Measurements from ENCODE around the gene MYOT.

The MYOT gene

GRCh38 chr5:137867664-137868063 is at the start of gene MYOT:
TSS of gene MYOT (plus strand) at chr5:137867860. CDS start at chr5:137870652, 2,792 bp downstream.
- no peaks in the 10 kb centered on the region for H3K9me3 ChIP-seq (ENCODE audit: low read length)
- no peaks in the 10 kb centered on the region for H3K4me1 ChIP-seq (ENCODE audit: insufficient read depth, low read length)
- H3K4me3 ChIP-seq (ENCODE audit: low read length), result no peak within 1 kb of the TSS
- H3K27me3 ChIP-seq (ENCODE audit: insufficient read depth, low read length), result peaks cover 25% of the 10 kb centered on the region
- H2AFZ ChIP-seq (ENCODE audit: low read depth, low read length), result no peak within 1 kb of the TSS
- H3K36me3 ChIP-seq (ENCODE audit: insufficient read depth, low read length), result no peaks in the 10 kb centered on the region

- Histone ChIP-seq H3K36me3 (ENCODE audit: insufficient read depth, low read length) (no peaks in the 10 kb centered on the region), H3K4me3 (ENCODE audit: low read length) (no peak overlapping the region), H3K4me1 (ENCODE audit: insufficient read depth, low read length) (peaks cover 5% of the 10 kb centered on the region), H3K9me3 (ENCODE audit: low read length) (no peaks in the 10 kb centered on the region), H2AFZ (ENCODE audit: low read depth, low read length) (no peak overlapping the region), H3K27me3 (ENCODE audit: insufficient read depth, low read length) (peaks cover 5% of the 10 kb centered on the region)
Measured at GRCh38 chr5:137819766-137820165, 47.9 kb upstream of the MYOT start.

- H3K9me3 ChIP-seq (ENCODE audit: low read length), result no peaks in the 10 kb centered on the region
- no peak overlapping the region for H2AFZ ChIP-seq (ENCODE audit: low read depth, low read length)
- no peak overlapping the region for H3K4me3 ChIP-seq (ENCODE audit: low read length)
- H3K36me3 ChIP-seq (ENCODE audit: insufficient read depth, low read length), result no peaks in the 10 kb centered on the region
- H3K27me3 ChIP-seq (ENCODE audit: insufficient read depth, low read length), result peaks cover 3% of the 10 kb centered on the region
- H3K4me1 ChIP-seq (ENCODE audit: insufficient read depth, low read length), result peaks cover 5% of the 10 kb centered on the region
Measured at GRCh38 chr5:137822158-137822764, 45.4 kb upstream of the MYOT start.

GRCh38 chr5:137822984-137823383 is 44.7 kb upstream of the MYOT start:
- no peaks in the 10 kb centered on the region for H3K9me3 ChIP-seq (ENCODE audit: low read length)
- no peak overlapping the region for H2AFZ ChIP-seq (ENCODE audit: low read depth, low read length)
- peaks cover 5% of the 10 kb centered on the region for H3K4me1 ChIP-seq (ENCODE audit: insufficient read depth, low read length)
- no peak overlapping the region for H3K4me3 ChIP-seq (ENCODE audit: low read length)
- H3K36me3 ChIP-seq (ENCODE audit: insufficient read depth, low read length), result no peaks in the 10 kb centered on the region
- peaks cover 3% of the 10 kb centered on the region for H3K27me3 ChIP-seq (ENCODE audit: insufficient read depth, low read length)

- Histone ChIP-seq H3K4me3 (ENCODE audit: low read length) (no peak overlapping the region), H3K9me3 (ENCODE audit: low read length) (no peaks in the 10 kb centered on the region), H2AFZ (ENCODE audit: low read depth, low read length) (no peak overlapping the region), H3K36me3 (ENCODE audit: insufficient read depth, low read length) (no peaks in the 10 kb centered on the region), H3K4me1 (ENCODE audit: insufficient read depth, low read length) (no peaks in the 10 kb centered on the region), H3K27me3 (ENCODE audit: insufficient read depth, low read length) (no peaks in the 10 kb centered on the region)
Measured at GRCh38 chr5:137825165-137825564, 42.5 kb upstream of the MYOT start.

- Histone ChIP-seq H3K36me3 (ENCODE audit: insufficient read depth, low read length) (no peaks in the 10 kb centered on the region), H3K4me3 (ENCODE audit: low read length) (no peak overlapping the region), H3K4me1 (ENCODE audit: insufficient read depth, low read length) (no peaks in the 10 kb centered on the region), H2AFZ (ENCODE audit: low read depth, low read length) (no peak overlapping the region), H3K27me3 (ENCODE audit: insufficient read depth, low read length) (peaks cover 2% of the 10 kb centered on the region), H3K9me3 (ENCODE audit: low read length) (no peaks in the 10 kb centered on the region)
Measured at GRCh38 chr5:137826067-137826466, 41.6 kb upstream of the MYOT start.

- H3K27me3 ChIP-seq (ENCODE audit: insufficient read depth, low read length), result peaks cover 2% of the 10 kb centered on the region
- H3K9me3 ChIP-seq (ENCODE audit: low read length), result no peaks in the 10 kb centered on the region
- no peak overlapping the region for H2AFZ ChIP-seq (ENCODE audit: low read depth, low read length)
- no peaks in the 10 kb centered on the region for H3K4me1 ChIP-seq (ENCODE audit: insufficient read depth, low read length)
- H3K36me3 ChIP-seq (ENCODE audit: insufficient read depth, low read length), result no peaks in the 10 kb centered on the region
- no peak overlapping the region for H3K4me3 ChIP-seq (ENCODE audit: low read length)
Measured at GRCh38 chr5:137828180-137828579, 39.5 kb upstream of the MYOT start.

GRCh38 chr5:137828664-137829063 is 39.0 kb upstream of the MYOT start:
- H3K4me3 ChIP-seq (ENCODE audit: low read length), result no peak overlapping the region
- no peak overlapping the region for H2AFZ ChIP-seq (ENCODE audit: low read depth, low read length)
- peaks cover 2% of the 10 kb centered on the region for H3K27me3 ChIP-seq (ENCODE audit: insufficient read depth, low read length)
- H3K9me3 ChIP-seq (ENCODE audit: low read length), result no peaks in the 10 kb centered on the region
- no peaks in the 10 kb centered on the region for H3K36me3 ChIP-seq (ENCODE audit: insufficient read depth, low read length)
- peaks cover 2% of the 10 kb centered on the region for H3K4me1 ChIP-seq (ENCODE audit: insufficient read depth, low read length)

- no peaks in the 10 kb centered on the region for H3K36me3 ChIP-seq (ENCODE audit: insufficient read depth, low read length)
Measured at GRCh38 chr5:137831105-137831504, 36.6 kb upstream of the MYOT start.

GRCh38 chr5:137831526-137831925 is 36.1 kb upstream of the MYOT start:
- H3K4me3 ChIP-seq (ENCODE audit: low read length), result no peak overlapping the region
- peaks cover 5% of the 10 kb centered on the region for H3K27me3 ChIP-seq (ENCODE audit: insufficient read depth, low read length)
- no peaks in the 10 kb centered on the region for H3K36me3 ChIP-seq (ENCODE audit: insufficient read depth, low read length)
- H3K4me1 ChIP-seq (ENCODE audit: insufficient read depth, low read length), result peaks cover 15% of the 10 kb centered on the region
- H3K9me3 ChIP-seq (ENCODE audit: low read length), result no peaks in the 10 kb centered on the region
- H2AFZ ChIP-seq (ENCODE audit: low read depth, low read length), result no peak overlapping the region

More at GRCh38 chr5:137831105-137831504, 36.6 kb upstream of the MYOT start:
- H3K4me1 ChIP-seq (ENCODE audit: insufficient read depth, low read length), result peaks cover 15% of the 10 kb centered on the region
- H3K9me3 ChIP-seq (ENCODE audit: low read length), result no peaks in the 10 kb centered on the region
- H3K4me3 ChIP-seq (ENCODE audit: low read length), result no peak overlapping the region
- no peak overlapping the region for H2AFZ ChIP-seq (ENCODE audit: low read depth, low read length)
- H3K27me3 ChIP-seq (ENCODE audit: insufficient read depth, low read length), result peaks cover 2% of the 10 kb centered on the region

- peaks cover 7% of the 10 kb centered on the region for H3K27me3 ChIP-seq (ENCODE audit: insufficient read depth, low read length)
- peaks cover 15% of the 10 kb centered on the region for H3K4me1 ChIP-seq (ENCODE audit: insufficient read depth, low read length)
- no peaks in the 10 kb centered on the region for H3K36me3 ChIP-seq (ENCODE audit: insufficient read depth, low read length)
- no peak overlapping the region for H3K4me3 ChIP-seq (ENCODE audit: low read length)
- H3K9me3 ChIP-seq (ENCODE audit: low read length), result no peaks in the 10 kb centered on the region
- no peak overlapping the region for H2AFZ ChIP-seq (ENCODE audit: low read depth, low read length)
Measured at GRCh38 chr5:137832416-137832815, 35.2 kb upstream of the MYOT start.

- peaks cover 15% of the 10 kb centered on the region for H3K4me1 ChIP-seq (ENCODE audit: insufficient read depth, low read length)
- no peak overlapping the region for H3K4me3 ChIP-seq (ENCODE audit: low read length)
- peaks cover 7% of the 10 kb centered on the region for H3K27me3 ChIP-seq (ENCODE audit: insufficient read depth, low read length)
- H3K36me3 ChIP-seq (ENCODE audit: insufficient read depth, low read length), result no peaks in the 10 kb centered on the region
- H2AFZ ChIP-seq (ENCODE audit: low read depth, low read length), result no peak overlapping the region
- H3K9me3 ChIP-seq (ENCODE audit: low read length), result no peaks in the 10 kb centered on the region
Measured at GRCh38 chr5:137833463-137833862, 34.2 kb upstream of the MYOT start.

- Histone ChIP-seq H2AFZ (ENCODE audit: low read depth, low read length) (no peak overlapping the region), H3K4me1 (ENCODE audit: insufficient read depth, low read length) (peaks cover 15% of the 10 kb centered on the region), H3K36me3 (ENCODE audit: insufficient read depth, low read length) (no peaks in the 10 kb centered on the region), H3K4me3 (ENCODE audit: low read length) (no peak overlapping the region), H3K9me3 (ENCODE audit: low read length) (no peaks in the 10 kb centered on the region), H3K27me3 (ENCODE audit: insufficient read depth, low read length) (peaks cover 7% of the 10 kb centered on the region)
Measured at GRCh38 chr5:137834498-137835049, 33.1 kb upstream of the MYOT start.

GRCh38 chr5:137836298-137836697 is 31.4 kb upstream of the MYOT start:
- H3K27me3 ChIP-seq (ENCODE audit: insufficient read depth, low read length), result peaks cover 5% of the 10 kb centered on the region
- H3K4me3 ChIP-seq (ENCODE audit: low read length), result no peak overlapping the region
- H3K4me1 ChIP-seq (ENCODE audit: insufficient read depth, low read length), result peaks cover 15% of the 10 kb centered on the region
- H2AFZ ChIP-seq (ENCODE audit: low read depth, low read length), result no peak overlapping the region
- no peaks in the 10 kb centered on the region for H3K36me3 ChIP-seq (ENCODE audit: insufficient read depth, low read length)
- no peaks in the 10 kb centered on the region for H3K9me3 ChIP-seq (ENCODE audit: low read length)

Measured in neuron (in vitro differentiated cells).